Caco-2 (cell line): Measurements from ENCODE around the gene ZNF330. TPM values are rescaled to one million over a fixed set of nuclear protein-coding genes. Genes with fewer than 3 reads are reported as not detected.
"Not testable (repeated sequence)": the region's sequence is repeated elsewhere in the genome, so short reads cannot be mapped to it uniquely, and the experiment has no call there.

Experiments
- BruUV-seq: library from RNA; stranded (reverse); fragments of 400-500 nt; replicated peaks from 2 replicates; lab custom pipeline; 2021; lab: Mats Ljungman, UMichigan
- CTCF ChIA-PET: fragments of 300-600 bp; sonication (Branson Sonifier 250); formaldehyde crosslinking; loops from one replicate; lab custom pipeline; 2022; ENCODE audit warnings: antibody characterized with exemption; lab: Charles Lee
- POLR2A ChIA-PET: fragments of 300-600 bp; sonication (Branson Sonifier 250); formaldehyde crosslinking; loops from one replicate; lab custom pipeline; 2022; ENCODE audit warnings: antibody characterized with exemption; lab: Charles Lee
- DNase-seq, 2 experiments: peaks; one replicate each; pipeline versions ENCODE4 v3.0.0 to v3.0.0-alpha.2; 2020 to 2022
- H3K27me3 ChIP-seq: replicated peaks from 2 replicates; pipeline ENCODE4 v1.6.0; 2011; ENCODE audit warnings: low read length; ENCODE audit not compliant: control insufficient read depth, insufficient read depth
- H3K36me3 ChIP-seq: 2 replicates; pipeline ENCODE4 v1.5.1; 2011; ENCODE audit warnings: low read length; ENCODE audit not compliant: control insufficient read depth, insufficient read depth
- H3K4me1 ChIP-seq: fragments of 250-450 bp; sonication (Bioruptor Pico); 2 replicates; pipeline ENCODE4 v1.5.1; 2020; ENCODE audit warnings: mild to moderate bottlenecking
- H3K4me3 ChIP-seq: 2 replicates; pipeline ENCODE4 v1.5.1; 2011; ENCODE audit warnings: low read depth, mild to moderate bottlenecking, control low read depth, low read length
- H3K9me3 ChIP-seq: fragments of 250-450 bp; sonication (Bioruptor Pico); 2 replicates; pipeline ENCODE4 v1.5.1; 2020; ENCODE audit warnings: mild to moderate bottlenecking, moderate library complexity
- H3K27ac Mint-ChIP-seq: one replicate; pipeline ENCODE4 v1.8.0; 2022; ENCODE audit warnings: mixed read lengths; ENCODE audit not compliant: unreplicated experiment
- H3K27me3 Mint-ChIP-seq: one replicate; pipeline ENCODE4 v1.8.0; 2022; ENCODE audit warnings: mixed read lengths; ENCODE audit not compliant: insufficient read depth, unreplicated experiment
- H3K36me3 Mint-ChIP-seq: one replicate; pipeline ENCODE4 v1.8.0; 2022; ENCODE audit warnings: mild to moderate bottlenecking, mixed read lengths; ENCODE audit not compliant: insufficient read depth, unreplicated experiment
- H3K4me1 Mint-ChIP-seq: one replicate; pipeline ENCODE4 v1.8.0; 2022; ENCODE audit warnings: low read depth, mixed read lengths; ENCODE audit not compliant: unreplicated experiment
- H3K4me3 Mint-ChIP-seq: one replicate; pipeline ENCODE4 v1.8.0; 2022; ENCODE audit warnings: mild to moderate bottlenecking, moderate library complexity, mixed read lengths; ENCODE audit not compliant: unreplicated experiment
- H3K9me3 Mint-ChIP-seq: one replicate; pipeline ENCODE4 v1.8.0; 2022; ENCODE audit warnings: mixed read lengths; ENCODE audit not compliant: unreplicated experiment
- intact Hi-C: fragments of 100-400 bp; cut with micrococcal nuclease; formaldehyde crosslinking; loops from one replicate; pipeline ENCODE4 v1.10.0; 2022; ENCODE audit not compliant: unreplicated experiment
- total RNA-seq: library from RNA; stranded (reverse); gene quantifications from 2 replicates; pipeline ENCODE4 v1.2.3, GENCODE V29; 2022
- TF ChIP-seq, protein P1 (sequence below), 2 experiments: fragments of 200-600 bp in 1 of 2; IDR thresholded peaks; 1 replicate in 1 of 2; 2 replicates in 1 of 2; pipeline versions ENCODE4 v1.5.1 to v1.8.0; 2011 to 2022; ENCODE audit warnings: antibody characterized with exemption in 1 of 2, control low read depth in 1 of 2, inconsistent platforms in 1 of 2, low read depth in 1 of 2, low read length in 1 of 2, mild to moderate bottlenecking in 1 of 2, moderate library complexity in 1 of 2; ENCODE audit not compliant: insufficient read depth in 1 of 2, severe bottlenecking in 1 of 2, unreplicated experiment in 1 of 2

The ZNF330 gene
- total RNA-seq, 1 experiment from 2014 or later, result 34.9 TPM

DNA sequence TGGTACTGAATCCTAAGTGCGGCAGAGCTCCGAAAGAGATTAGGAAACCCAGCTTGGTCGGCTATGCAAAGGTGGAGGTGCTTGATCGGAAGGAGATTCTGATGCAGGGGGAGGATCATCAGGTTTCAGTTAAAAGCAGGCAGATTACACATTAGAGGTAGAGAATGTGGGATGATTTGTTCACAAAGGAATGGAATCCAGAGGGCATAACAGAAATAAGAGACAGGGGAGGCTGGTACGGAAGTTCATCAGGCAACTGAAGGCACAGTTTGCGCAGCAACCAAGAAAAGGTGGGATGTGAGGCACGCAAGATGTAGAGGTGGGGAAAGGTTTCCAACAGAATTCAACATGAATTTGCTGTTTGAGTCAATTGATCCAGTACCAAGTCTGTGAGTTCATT lies 424 bp upstream of the ZNF330 start:
- intact Hi-C loops, result no loop called here

DNA sequence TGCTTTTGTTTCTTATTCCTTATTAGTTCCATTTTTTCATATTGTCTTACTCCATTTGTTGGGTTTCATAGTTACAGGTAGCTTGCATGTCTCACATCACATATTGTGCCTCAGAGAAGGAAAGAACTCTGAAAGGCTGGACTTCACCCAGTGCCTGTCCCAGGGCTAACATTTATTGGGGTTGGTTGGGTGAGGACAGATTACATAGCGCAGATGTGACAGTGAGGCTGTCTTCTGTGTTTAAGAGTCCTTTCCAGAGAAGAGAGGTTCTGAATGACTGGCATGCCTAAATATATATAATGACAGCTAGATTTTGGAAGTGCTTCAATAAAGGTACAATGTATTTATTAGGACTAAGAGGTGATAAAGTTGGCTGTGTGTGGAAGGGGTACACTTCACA lies 2.7 kb downstream of the ZNF330 start:
- Mint-ChIP-seq H3K36me3 (peaks cover 48% of the 10 kb centered on the region), H3K4me1 (peaks cover 14% of the 10 kb centered on the region), H3K27me3 (peaks cover 4% of the 10 kb centered on the region), H3K27ac (no peak overlapping the region), H3K9me3 (no peaks in the 10 kb centered on the region), H3K4me3 (no peak overlapping the region)
- intact Hi-C loops, result no loop called here
- H3K9me3 ChIP-seq, result no peaks in the 10 kb centered on the region
- CTCF ChIA-PET, result no interaction called here
- POLR2A ChIA-PET, result no interaction called here
- BruUV-seq, result no TSS peak
- H3K27me3 ChIP-seq, result no peaks in the 10 kb centered on the region
- no peak for DNase-seq
- no peaks in the 10 kb centered on the region for H3K36me3 ChIP-seq
- 0 out of 2 replicates have a peak, but pooled peaks cover 5% of the 10 kb centered on the region for H3K4me1 ChIP-seq
- H3K4me3 ChIP-seq, result no peak overlapping the region
- TF ChIP-seq, protein P1, sequence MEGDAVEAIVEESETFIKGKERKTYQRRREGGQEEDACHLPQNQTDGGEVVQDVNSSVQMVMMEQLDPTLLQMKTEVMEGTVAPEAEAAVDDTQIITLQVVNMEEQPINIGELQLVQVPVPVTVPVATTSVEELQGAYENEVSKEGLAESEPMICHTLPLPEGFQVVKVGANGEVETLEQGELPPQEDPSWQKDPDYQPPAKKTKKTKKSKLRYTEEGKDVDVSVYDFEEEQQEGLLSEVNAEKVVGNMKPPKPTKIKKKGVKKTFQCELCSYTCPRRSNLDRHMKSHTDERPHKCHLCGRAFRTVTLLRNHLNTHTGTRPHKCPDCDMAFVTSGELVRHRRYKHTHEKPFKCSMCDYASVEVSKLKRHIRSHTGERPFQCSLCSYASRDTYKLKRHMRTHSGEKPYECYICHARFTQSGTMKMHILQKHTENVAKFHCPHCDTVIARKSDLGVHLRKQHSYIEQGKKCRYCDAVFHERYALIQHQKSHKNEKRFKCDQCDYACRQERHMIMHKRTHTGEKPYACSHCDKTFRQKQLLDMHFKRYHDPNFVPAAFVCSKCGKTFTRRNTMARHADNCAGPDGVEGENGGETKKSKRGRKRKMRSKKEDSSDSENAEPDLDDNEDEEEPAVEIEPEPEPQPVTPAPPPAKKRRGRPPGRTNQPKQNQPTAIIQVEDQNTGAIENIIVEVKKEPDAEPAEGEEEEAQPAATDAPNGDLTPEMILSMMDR (IDR thresholded peaks at IDR 0.05; ENCODE audit: insufficient read depth in 1 of 2, low read depth in 1 of 2, low read length in 1 of 2, severe bottlenecking in 1 of 2, unreplicated experiment in 1 of 2), result no peak

More for the DNA sequence above, 424 bp upstream of the ZNF330 start:
- ChIA-PET POLR2A (no interaction called here), CTCF (no interaction called here)
- Mint-ChIP-seq H3K36me3 (peaks cover 27% of the 10 kb centered on the region), H3K4me3 (peak overlapping the region; percentile 92), H3K9me3 (no peaks in the 10 kb centered on the region), H3K27me3 (peaks cover 5% of the 10 kb centered on the region), H3K4me1 (peaks cover 15% of the 10 kb centered on the region), H3K27ac (peak overlapping the region; percentile 92)
- Histone ChIP-seq H3K4me3 (peak overlapping the region; percentile 98), H3K9me3 (no peaks in the 10 kb centered on the region), H3K36me3 (no peaks in the 10 kb centered on the region), H3K27me3 (no peaks in the 10 kb centered on the region), H3K4me1 (0 out of 2 replicates have a peak, but pooled peaks cover 5% of the 10 kb centered on the region)
- TF ChIP-seq, protein P1 (IDR thresholded peaks at IDR 0.05; ENCODE audit: insufficient read depth in 1 of 2, low read depth in 1 of 2, low read length in 1 of 2, severe bottlenecking in 1 of 2, unreplicated experiment in 1 of 2), result no peak
- TSS peak; percentile 29 for BruUV-seq
- DNase-seq, result no peak

DNA sequence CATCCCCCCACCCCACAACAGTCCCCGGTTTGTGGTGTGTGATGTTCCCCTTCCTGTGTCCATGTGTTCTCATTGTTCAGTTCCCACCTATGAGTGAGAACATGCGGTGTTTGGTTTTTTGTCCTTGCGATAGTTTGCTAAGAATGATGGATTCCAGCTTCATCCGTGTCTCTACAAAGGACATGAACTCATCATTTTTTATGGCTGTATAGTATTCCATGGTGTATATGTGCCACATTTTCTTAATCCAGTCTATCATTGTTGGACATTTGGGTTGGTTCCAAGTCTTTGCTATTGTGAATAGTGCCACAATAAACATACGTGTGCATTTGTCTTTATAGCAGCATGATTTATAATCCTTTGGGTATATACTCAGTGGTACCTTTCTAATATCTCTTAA lies 6.6 kb downstream of the ZNF330 start:
- POLR2A ChIA-PET, H3K4me3 Mint-ChIP-seq, H3K27me3 ChIP-seq, H3K27me3 Mint-ChIP-seq, H3K4me1 ChIP-seq, H3K27ac Mint-ChIP-seq, H3K4me3 ChIP-seq, intact Hi-C loops, H3K9me3 Mint-ChIP-seq, CTCF ChIA-PET, H3K9me3 ChIP-seq, H3K36me3 ChIP-seq, BruUV-seq, DNase-seq, H3K4me1 Mint-ChIP-seq: not testable (repeated sequence)
- H3K36me3 Mint-ChIP-seq, result peaks cover 51% of the 10 kb centered on the region
